ENCODE measurements around the gene MDH2.
A peak's percentile ranks its signal among the peaks of the same experiment; 100 is the strongest.
"Not testable (repeated sequence)": the region's sequence is repeated elsewhere in the genome, so short reads cannot be mapped to it uniquely, and the experiment has no call there.

MDH2 gene

GRCh38 chr7:76047811-76048667 is at the start of gene MDH2, which contains the start of gene STYXL1:
MDH2 (plus strand) TSS chr7:76048106; CDS start chr7:76048161, 55 bp downstream.
STYXL1 (minus strand) TSS chr7:76048000; CDS start chr7:76030523, 17,477 bp downstream.
- DNase-seq: peak; percentile 88 to 92

GRCh38 chr7:76000566-76000965 is 47.3 kb upstream of the MDH2 start:
- DNase-seq: no peak

- DNase-seq: no peak
Observed at GRCh38 chr7:76002139-76002538, 45.8 kb upstream of the MDH2 start.

- DNase-seq: no peak
Observed at GRCh38 chr7:76002822-76003221, 45.1 kb upstream of the MDH2 start.

GRCh38 chr7:76003351-76003750 is 44.6 kb upstream of the MDH2 start:
- no peak for DNase-seq

GRCh38 chr7:76005004-76005403 is 42.9 kb upstream of the MDH2 start:
- not testable (repeated sequence) for DNase-seq

GRCh38 chr7:76008156-76008687 is 39.7 kb upstream of the MDH2 start:
- no peak for DNase-seq

- no peak for DNase-seq
Observed at GRCh38 chr7:76009672-76010600, 38.0 kb upstream of the MDH2 start.

GRCh38 chr7:76011442-76011861 is 36.5 kb upstream of the MDH2 start:
- no peak for DNase-seq

GRCh38 chr7:76016191-76016947 is 31.5 kb upstream of the MDH2 start:
- no peak for DNase-seq

GRCh38 chr7:76018520-76018919 is 29.4 kb upstream of the MDH2 start:
- DNase-seq: not testable (repeated sequence)

GRCh38 chr7:76020031-76020714 is 27.7 kb upstream of the MDH2 start:
- peak; percentile 6 to 65 for DNase-seq

- DNase-seq: no peak
Observed at GRCh38 chr7:76022026-76022780, 25.7 kb upstream of the MDH2 start.

GRCh38 chr7:76023002-76023401 is 24.9 kb upstream of the MDH2 start:
- no peak for DNase-seq

GRCh38 chr7:76029682-76030081 is 18.2 kb upstream of the MDH2 start:
- not testable (repeated sequence) for DNase-seq

- DNase-seq: no peak
Observed at GRCh38 chr7:76031964-76032363, 15.9 kb upstream of the MDH2 start.

GRCh38 chr7:76037310-76037709 is 10.6 kb upstream of the MDH2 start:
- DNase-seq: no peak

- DNase-seq: no peak
Observed at GRCh38 chr7:76040126-76040525, 7.8 kb upstream of the MDH2 start.

- no peak for DNase-seq
Observed at GRCh38 chr7:76044375-76044865, 3.5 kb upstream of the MDH2 start.

GRCh38 chr7:76047305-76047810 is 548 bp upstream of the MDH2 start:
- DNase-seq: no peak

GRCh38 chr7:76048668-76048988 is 722 bp downstream of the MDH2 start:
- peak; percentile 27 to 48 for DNase-seq
